Spinal cord (tissue), 10 donors: Measurements from ENCODE around the gene ARL5A. TPM values are rescaled to one million over a fixed set of nuclear protein-coding genes. Genes with fewer than 3 reads are reported as not detected.

ENCODE experiments used
- DNase-seq, 6 donors: peaks; one replicate each; pipeline versions ENCODE4 v3.0.0 to v3.0.0-alpha.2; 2013 to 2015; ENCODE audit warnings: low spot score in 6 of 6, low read depth in 4 of 6
- H3K27ac ChIP-seq: one replicate; pipeline ENCODE4 v1.5.1; 2013; ENCODE audit warnings: low read depth, low read length, control low read depth
- H3K27me3 ChIP-seq: one replicate; pipeline ENCODE4 v1.6.1; 2013; ENCODE audit warnings: low read length; ENCODE audit not compliant: control insufficient read depth, insufficient read depth
- H3K36me3 ChIP-seq: one replicate; pipeline ENCODE4 v1.6.1; 2013; ENCODE audit warnings: low read length; ENCODE audit not compliant: control insufficient read depth, insufficient read depth
- H3K4me1 ChIP-seq: one replicate; pipeline ENCODE4 v1.6.1; 2013; ENCODE audit warnings: low read length; ENCODE audit not compliant: control insufficient read depth, insufficient read depth
- H3K4me3 ChIP-seq: one replicate; pipeline ENCODE4 v1.5.1; 2013; ENCODE audit warnings: low read depth, low read length, control low read depth
- H3K9me3 ChIP-seq: one replicate; pipeline ENCODE4 v1.6.1; 2013; ENCODE audit warnings: low read length; ENCODE audit not compliant: control insufficient read depth, insufficient read depth
- WGBS: methylation state at CpG from one replicate; pipeline ENCODE4 v1.1.5; 2013; ENCODE audit warnings: missing lambda C conversion rate; ENCODE audit not compliant: insufficient coverage; 5-methylcytosine and 5-hydroxymethylcytosine counted together
- polyA plus RNA-seq, 2 donors: library from polyadenylated mRNA; unstranded; fragments of 120-200 nt; gene quantifications; one replicate each; pipeline ENCODE4 v1.2.1, GENCODE V29; 2013; ENCODE audit not compliant: insufficient read length in 2 of 2
- total RNA-seq, 2 donors: library from RNA; depleted of rRNA in 1 of 2; stranded (reverse); fragments of 120-200 nt in 1 of 2; fragments of >200 nt in 1 of 2; gene quantifications; one replicate each; pipeline versions ENCODE4 v1.2.3 to v1.2.4, GENCODE V29; 2013 to 2014
- donor health status: healthy.

ARL5A gene
- total and polyA plus RNA-seq, 4 donors, result 28.6 to 107 (median 58.7) TPM

- Histone ChIP-seq H3K36me3 (peaks cover 3% of the 10 kb centered on the region), H3K9me3 (no peaks in the 10 kb centered on the region), H3K4me1 (no peaks in the 10 kb centered on the region), H3K27ac (no peak overlapping the region), H3K27me3 (no peaks in the 10 kb centered on the region), H3K4me3 (no peak overlapping the region)
- no CpG with 5 or more reads among the region's 1 CpG for WGBS
- DNase-seq, result no peak
Observed at GRCh38 chr2:151776367-151776766, 51.9 kb downstream of the ARL5A start.

- WGBS, result 100% methylated on average over 1 of the region's 6 CpGs
Observed at GRCh38 chr2:151775057-151775740, 53.0 kb downstream of the ARL5A start.

DNA sequence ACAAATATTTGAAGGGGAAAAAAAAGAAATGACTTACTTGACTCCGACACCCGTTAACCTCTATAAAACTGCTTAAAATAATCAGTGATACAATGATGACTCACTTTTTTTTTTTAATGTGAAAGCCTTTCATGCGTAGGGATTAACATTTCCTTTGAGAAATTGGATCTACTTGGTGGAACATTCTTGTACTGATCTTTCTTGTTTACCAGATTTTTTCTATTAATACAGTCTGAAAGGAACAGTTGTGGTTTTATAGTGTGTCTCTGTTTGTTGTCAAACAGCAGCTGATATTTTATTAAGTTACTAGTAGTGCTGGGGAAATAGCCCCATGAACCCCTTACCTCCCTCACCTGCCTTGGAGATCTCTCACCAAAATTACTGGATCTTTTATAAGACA lies 53.7 kb downstream of the ARL5A start:
- DNase-seq, result no peak
- WGBS, result no CpG with 5 or more reads among the region's 3 CpGs
- H3K27ac ChIP-seq, result no peak overlapping the region
- H3K4me1 ChIP-seq, result no peaks in the 10 kb centered on the region
- no peaks in the 10 kb centered on the region for H3K27me3 ChIP-seq
- H3K4me3 ChIP-seq, result no peak overlapping the region
- H3K36me3 ChIP-seq, result no peaks in the 10 kb centered on the region
- H3K9me3 ChIP-seq, result no peaks in the 10 kb centered on the region

More at GRCh38 chr2:151775057-151775740, 53.0 kb downstream of the ARL5A start:
- no peaks in the 10 kb centered on the region for H3K4me1 ChIP-seq
- H3K4me3 ChIP-seq, result no peak overlapping the region
- no peaks in the 10 kb centered on the region for H3K27me3 ChIP-seq
- H3K27ac ChIP-seq, result no peak overlapping the region
- H3K9me3 ChIP-seq, result no peaks in the 10 kb centered on the region
- H3K36me3 ChIP-seq, result no peaks in the 10 kb centered on the region
- DNase-seq, result no peak

GRCh38 chr2:151771599-151772358 lies 56.4 kb downstream of the ARL5A start:
- DNase-seq, result no peak
- WGBS, result 92% methylated on average over 5 of the region's 10 CpGs
- no peak overlapping the region for H3K27ac ChIP-seq

DNA sequence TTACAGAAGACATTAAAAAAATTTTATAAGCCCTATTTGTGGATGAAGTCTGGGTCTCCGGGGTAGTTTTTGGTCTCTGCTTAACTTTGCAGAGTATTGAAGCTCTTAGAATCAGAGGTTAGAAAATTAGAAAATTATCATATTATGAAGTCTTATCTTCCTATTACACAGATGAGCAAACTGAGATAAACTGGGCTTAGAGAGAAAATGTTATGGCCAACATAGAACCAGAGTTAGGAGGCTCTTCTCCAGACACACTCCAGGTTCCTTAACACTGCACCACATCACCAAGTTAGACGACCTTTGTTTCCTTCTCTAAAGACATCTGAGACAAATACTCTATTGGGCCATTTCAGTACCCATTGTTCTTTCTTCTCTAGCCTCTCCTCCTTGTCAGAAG lies 57.2 kb downstream of the ARL5A start:
- no peak overlapping the region for H3K4me3 ChIP-seq
- no peak overlapping the region for H3K27ac ChIP-seq

More at GRCh38 chr2:151771599-151772358, 56.4 kb downstream of the ARL5A start:
- Histone ChIP-seq H3K27me3 (no peaks in the 10 kb centered on the region), H3K4me1 (peaks cover 2% of the 10 kb centered on the region), H3K36me3 (peaks cover 2% of the 10 kb centered on the region), H3K9me3 (no peaks in the 10 kb centered on the region), H3K4me3 (no peak overlapping the region)

DNA sequence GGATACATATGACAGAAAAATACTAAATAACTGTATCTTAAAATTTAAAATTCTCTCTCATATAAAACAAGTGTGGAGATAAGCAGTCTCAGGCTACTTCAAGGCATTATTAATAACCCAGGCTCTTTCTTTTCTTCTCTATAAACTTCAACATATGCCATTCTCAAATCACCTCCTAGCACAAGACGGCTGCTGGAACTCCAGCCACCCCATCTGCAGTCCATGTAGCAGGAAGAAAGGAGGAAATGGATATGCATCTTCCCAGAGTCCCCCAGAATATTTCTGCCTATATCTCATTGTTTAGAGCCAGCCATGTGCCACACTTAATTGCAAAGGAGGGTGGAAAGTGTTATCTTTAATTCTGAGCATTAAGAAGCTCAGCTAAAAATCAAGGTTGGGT lies 58.6 kb downstream of the ARL5A start:
- no CpG with 5 or more reads among the region's 1 CpG for WGBS
- Histone ChIP-seq H3K9me3 (no peaks in the 10 kb centered on the region), H3K4me1 (peaks cover 5% of the 10 kb centered on the region), H3K27me3 (no peaks in the 10 kb centered on the region), H3K27ac (no peak overlapping the region), H3K4me3 (no peak overlapping the region), H3K36me3 (peaks cover 5% of the 10 kb centered on the region)
- DNase-seq, result no peak

More for the DNA sequence above, 57.2 kb downstream of the ARL5A start:
- Histone ChIP-seq H3K4me1 (peaks cover 5% of the 10 kb centered on the region), H3K36me3 (peaks cover 2% of the 10 kb centered on the region), H3K27me3 (no peaks in the 10 kb centered on the region), H3K9me3 (no peaks in the 10 kb centered on the region)
- no CpG with 5 or more reads among the region's 2 CpGs for WGBS
- no peak for DNase-seq

DNA sequence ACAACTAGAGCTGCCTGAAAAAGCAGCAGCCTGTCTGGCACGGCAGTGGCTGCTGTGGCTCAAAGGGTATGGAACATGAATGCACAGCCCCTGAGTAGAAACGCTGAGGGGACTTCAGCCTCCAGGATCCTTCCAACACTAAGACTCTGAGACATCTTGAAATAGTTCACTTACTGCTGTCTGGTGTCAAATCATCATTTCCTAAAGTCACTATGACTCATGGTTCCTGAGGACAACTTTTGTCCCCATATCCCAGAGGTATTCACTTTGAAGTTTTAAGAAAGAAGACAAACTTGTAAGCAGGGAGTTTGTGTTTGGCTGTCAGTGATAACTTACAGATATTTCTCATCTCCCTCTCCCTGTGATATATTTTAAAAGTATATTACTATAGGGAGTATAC lies 60.7 kb downstream of the ARL5A start:
- Histone ChIP-seq H3K4me3 (no peak overlapping the region), H3K27ac (no peak overlapping the region), H3K36me3 (peaks cover 5% of the 10 kb centered on the region), H3K4me1 (peaks cover 5% of the 10 kb centered on the region), H3K9me3 (no peaks in the 10 kb centered on the region), H3K27me3 (no peaks in the 10 kb centered on the region)
- 58% methylated on average over 2 of the region's 2 CpGs for WGBS
- DNase-seq, result no peak

DNA sequence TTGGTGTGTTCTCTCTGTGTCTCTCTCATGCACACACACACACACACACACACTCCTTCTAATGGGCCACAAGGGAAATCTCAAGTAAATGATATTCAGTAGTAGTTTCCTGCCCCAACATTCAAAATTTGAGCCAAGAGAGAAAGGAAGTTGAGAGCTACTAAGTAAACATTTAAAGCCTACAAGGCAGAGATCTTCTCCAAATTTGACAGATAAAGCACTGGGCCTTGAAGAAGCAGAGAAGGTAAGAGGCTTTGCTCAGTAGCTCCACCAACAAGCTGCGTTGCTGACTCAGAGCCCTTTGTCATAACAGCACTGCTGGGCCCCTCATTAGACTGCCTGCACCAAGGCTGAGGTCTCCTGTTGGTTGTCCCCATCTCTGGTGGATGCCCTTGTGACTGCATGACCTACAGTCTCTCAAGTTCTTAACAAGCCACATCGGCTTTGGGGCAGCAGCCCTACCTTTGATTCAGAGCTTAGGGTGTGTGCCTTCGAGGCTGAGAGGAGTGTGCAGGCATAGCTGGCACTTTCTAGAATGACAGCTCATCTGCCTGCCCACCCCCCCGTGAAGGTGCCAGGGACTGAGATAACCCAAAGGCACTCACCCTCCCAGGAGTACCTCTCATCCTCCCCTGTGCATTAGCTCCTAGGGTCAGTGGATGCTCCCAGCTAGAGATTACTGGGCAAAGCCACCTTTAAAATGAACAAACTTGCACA lies 61.6 kb downstream of the ARL5A start:
- peak in 1 of 6 donors; percentile 10 for DNase-seq
- Histone ChIP-seq H3K36me3 (peaks cover 5% of the 10 kb centered on the region), H3K27ac (no peak overlapping the region), H3K9me3 (no peaks in the 10 kb centered on the region), H3K4me1 (peaks cover 5% of the 10 kb centered on the region), H3K27me3 (no peaks in the 10 kb centered on the region), H3K4me3 (no peak overlapping the region)
- 90% methylated on average over 4 of the region's 4 CpGs for WGBS

DNA sequence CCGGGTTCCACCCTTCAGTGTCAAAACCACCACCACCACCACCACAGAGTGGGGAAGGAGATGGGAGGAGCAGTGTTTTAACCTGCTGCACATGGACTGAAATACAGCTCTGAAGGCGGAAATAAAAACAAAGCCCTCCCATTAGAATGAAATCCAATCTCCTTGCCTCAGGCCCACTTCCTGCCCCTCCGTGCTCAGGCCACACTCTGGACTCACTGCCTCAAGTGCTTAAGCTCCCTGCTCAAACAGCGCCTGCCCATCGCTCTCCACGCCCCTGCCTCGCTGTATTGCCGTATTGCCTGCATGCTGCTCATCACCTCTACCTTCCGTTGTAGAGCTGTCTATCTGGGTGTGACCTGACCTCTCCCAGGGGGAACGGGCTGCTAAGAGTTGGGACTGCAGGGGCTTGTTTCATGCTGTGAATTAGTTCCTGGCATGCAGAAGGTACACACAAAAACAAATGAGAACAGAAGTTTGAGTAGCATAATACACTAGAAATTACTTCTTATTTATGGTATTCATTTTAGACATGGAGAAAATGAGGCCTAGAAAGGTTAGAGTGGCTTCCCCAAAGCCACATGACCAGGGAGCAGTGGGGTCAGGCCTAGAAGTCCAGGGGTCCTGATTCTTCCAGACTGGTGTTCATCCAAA lies 62.3 kb downstream of the ARL5A start:
- H3K9me3 ChIP-seq, result no peaks in the 10 kb centered on the region
- no peaks in the 10 kb centered on the region for H3K27me3 ChIP-seq
- peaks cover 5% of the 10 kb centered on the region for H3K4me1 ChIP-seq
- 94% methylated on average over 4 of the region's 10 CpGs for WGBS
- no peak for DNase-seq
- no peak overlapping the region for H3K4me3 ChIP-seq
- H3K36me3 ChIP-seq, result peaks cover 5% of the 10 kb centered on the region
- H3K27ac ChIP-seq, result no peak overlapping the region
